Stimulated activated CD4-positive, alpha-beta T cell treated with anti-CD3 and anti-CD28 coated beads, Interleukin-1b, Interleukin-23, amount 100 ng/mL, for 24 hours (primary cell): ENCODE data around the gene RASSF1.
"Not testable (repeated sequence)": the region's sequence is repeated elsewhere in the genome, so short reads cannot be mapped to it uniquely, and the experiment has no call there.

ENCODE experiments used
- DNase-seq, 4 experiments: peaks; one replicate each; pipeline ENCODE4 v3.0.0-alpha.2; 2020; ENCODE audit warnings: low read depth in 4 of 4, low spot score in 1 of 4

Gene RASSF1

GRCh38 chr3:50288387-50289007 lies 52.1 kb downstream of the RASSF1 start:
- no peak for DNase-seq

- DNase-seq, result no peak
Observed at GRCh38 chr3:50287262-50287661, 53.4 kb downstream of the RASSF1 start.

- DNase-seq, result no peak
Observed at GRCh38 chr3:50286322-50287227, 54.1 kb downstream of the RASSF1 start.

GRCh38 chr3:50284121-50284520 lies 56.5 kb downstream of the RASSF1 start:
- not testable (repeated sequence) for DNase-seq
